HEK293 (cell line): ENCODE measurements around the gene ATP8B4.

Experiments used
- CTCF ChIA-PET: fragments of 350-600 bp; formaldehyde crosslinking; extraction: SDS; loops from one replicate; lab custom pipeline; 2021; ENCODE audit warnings: antibody characterized with exemption; lab: Yijun Ruan, JAX
- POLR2A ChIA-PET: fragments of 300-600 bp; formaldehyde crosslinking; extraction: SDS; loops from one replicate; lab custom pipeline; 2020; ENCODE audit warnings: antibody characterized with exemption, inconsistent platforms; lab: Yijun Ruan, JAX
- H3K27ac ChIP-seq: fragments of 200-500 bp; sonication (Bioruptor generic); 2 replicates; pipeline ENCODE4 v1.5.1; 2014; ENCODE audit warnings: low read depth, low read length, control low read depth, inconsistent platforms; ENCODE audit errors: extremely low read depth
- H3K36me3 ChIP-seq, 2 experiments: fragments of 200-500 bp in 1 of 2; sonication (Bioruptor generic) in 1 of 2; 1 replicate in 1 of 2; 2 replicates in 1 of 2; pipeline ENCODE4 v1.5.1; 2014 to 2017; ENCODE audit warnings: inconsistent platforms in 2 of 2, low read length in 2 of 2; ENCODE audit not compliant: control insufficient read depth in 2 of 2, insufficient read depth in 1 of 2
- H3K4me1 ChIP-seq: fragments of 200-500 bp; sonication (Bioruptor generic); 2 replicates; pipeline ENCODE4 v1.5.1; 2014; ENCODE audit warnings: mild to moderate bottlenecking, low read length, inconsistent platforms; ENCODE audit not compliant: control insufficient read depth, insufficient read depth
- H3K4me3 ChIP-seq: 2 replicates; pipeline ENCODE4 v1.5.1; 2011; ENCODE audit warnings: low read depth, mild to moderate bottlenecking, control low read depth, low read length, moderate library complexity
- H3K9me3 ChIP-seq: fragments of 200-500 bp; sonication (Bioruptor generic); 2 replicates; pipeline ENCODE4 v1.5.1; 2014; ENCODE audit warnings: low read depth, low read length, inconsistent platforms; ENCODE audit not compliant: control insufficient read depth, insufficient read depth
- GLIS1 ChIP-seq: fragments of 450-650 bp; formaldehyde crosslinking; IDR thresholded peaks from 2 replicates; pipeline ENCODE4 v1.5.1; 2016; ENCODE audit warnings: missing biosample characterization, missing genetic modification characterization
- KLF7 ChIP-seq: fragments of 450-650 bp; formaldehyde crosslinking; IDR thresholded peaks from 2 replicates; pipeline ENCODE4 v1.5.1; 2016; ENCODE audit warnings: missing biosample characterization, missing genetic modification characterization, borderline replicate concordance
- ZEB2 ChIP-seq: fragments of 450-650 bp; formaldehyde crosslinking; IDR thresholded peaks from 2 replicates; pipeline ENCODE4 v1.5.1; 2016; ENCODE audit warnings: missing biosample characterization, missing genetic modification characterization
- ZFP69B ChIP-seq: fragments of 450-650 bp; formaldehyde crosslinking; IDR thresholded peaks from 2 replicates; pipeline ENCODE4 v1.5.1; 2016; ENCODE audit warnings: missing biosample characterization, missing genetic modification characterization
- ZNF112 ChIP-seq: fragments of 450-650 bp; formaldehyde crosslinking; IDR thresholded peaks from 2 replicates; pipeline ENCODE4 v1.5.0; 2017; ENCODE audit warnings: missing biosample characterization, missing genetic modification characterization
- ZNF16 ChIP-seq: fragments of 450-650 bp; formaldehyde crosslinking; IDR thresholded peaks from 2 replicates; pipeline ENCODE4 v1.5.1; 2016; ENCODE audit warnings: low read depth, missing biosample characterization, missing genetic modification characterization
- ZNF174 ChIP-seq: fragments of 450-650 bp; formaldehyde crosslinking; IDR thresholded peaks from 2 replicates; pipeline ENCODE4 v1.5.0; 2017; ENCODE audit warnings: missing biosample characterization, mild to moderate bottlenecking, missing genetic modification characterization
- ZNF354C ChIP-seq: fragments of 450-650 bp; formaldehyde crosslinking; IDR thresholded peaks from 2 replicates; pipeline ENCODE4 v1.5.1; 2016; ENCODE audit warnings: missing biosample characterization, missing genetic modification characterization, low read depth, borderline replicate concordance
- ZNF529 ChIP-seq: fragments of 450-650 bp; formaldehyde crosslinking; IDR thresholded peaks from 2 replicates; pipeline ENCODE4 v1.5.1; 2017; ENCODE audit warnings: missing genetic modification characterization, missing biosample characterization; ENCODE audit not compliant: insufficient replicate concordance
- ZNF530 ChIP-seq: fragments of 450-650 bp; formaldehyde crosslinking; IDR thresholded peaks from 2 replicates; pipeline ENCODE4 v1.5.1; 2016; ENCODE audit warnings: low read depth, missing biosample characterization, missing genetic modification characterization
- ZNF548 ChIP-seq: fragments of 450-650 bp; formaldehyde crosslinking; IDR thresholded peaks from 2 replicates; pipeline ENCODE4 v1.5.1; 2016; ENCODE audit warnings: missing biosample characterization, missing genetic modification characterization
- TF ChIP-seq, protein P1 (sequence below): fragments of 450-650 bp; formaldehyde crosslinking; IDR thresholded peaks from 2 replicates; pipeline ENCODE4 v1.5.1; 2016; ENCODE audit warnings: missing biosample characterization, missing genetic modification characterization
- TF ChIP-seq, protein P2 (sequence below): fragments of 450-650 bp; formaldehyde crosslinking; IDR thresholded peaks from 2 replicates; pipeline ENCODE4 v1.5.1; 2016; ENCODE audit warnings: missing biosample characterization, missing genetic modification characterization
- TF ChIP-seq, protein P3 (sequence below): fragments of 450-650 bp; formaldehyde crosslinking; IDR thresholded peaks from 2 replicates; pipeline ENCODE4 v1.5.1; 2016; ENCODE audit warnings: missing biosample characterization, missing genetic modification characterization
- TF ChIP-seq, protein P4 (sequence below): fragments of 450-650 bp; formaldehyde crosslinking; IDR thresholded peaks from 2 replicates; pipeline ENCODE4 v1.5.1; 2016; ENCODE audit warnings: missing biosample characterization, missing genetic modification characterization, borderline replicate concordance

Gene ATP8B4

DNA sequence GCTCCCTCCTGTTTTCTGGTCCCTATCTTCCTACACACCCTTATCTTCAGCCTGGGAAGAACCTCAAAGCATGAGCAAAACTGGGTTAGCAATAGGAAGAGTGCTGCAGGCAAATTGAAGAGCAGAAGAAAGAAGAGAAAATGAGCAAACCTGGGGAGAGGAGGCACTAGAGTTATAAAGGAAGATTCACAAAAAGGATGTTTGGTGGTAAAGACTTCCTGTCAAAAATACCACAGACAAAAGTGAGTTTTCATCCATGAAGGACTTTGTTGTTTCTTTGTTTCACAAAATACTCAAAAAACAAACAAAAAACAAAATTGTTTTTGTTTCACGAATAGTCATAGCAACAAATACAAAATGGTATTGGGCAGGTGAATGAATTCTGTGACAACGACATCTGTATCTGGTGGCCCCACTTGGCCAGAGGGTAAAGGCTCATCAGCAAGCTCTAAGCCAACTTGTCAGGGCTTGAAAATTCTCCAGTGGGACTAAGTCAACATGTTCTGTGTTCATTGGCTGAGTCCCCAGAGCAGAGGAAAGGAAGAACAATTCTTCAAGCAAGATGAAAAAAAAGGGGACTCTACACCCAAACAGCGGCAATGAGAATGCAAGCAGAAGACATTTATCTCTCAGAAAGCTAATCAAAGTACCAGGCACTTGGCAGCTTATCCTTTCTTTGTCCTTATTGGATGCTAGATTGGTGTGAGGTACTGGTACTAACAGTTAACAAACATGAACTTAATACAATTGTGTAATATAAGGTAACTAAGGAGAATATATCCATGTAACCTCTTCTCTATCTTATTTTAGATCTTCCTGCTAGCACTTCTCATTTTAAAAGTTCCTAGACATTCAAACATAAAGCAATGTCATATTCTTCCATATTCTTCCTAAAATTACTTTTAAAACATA, 9.7 kb downstream of the ATP8B4 start:
- CTCF ChIA-PET = no interaction called here
- POLR2A ChIA-PET = no interaction called here
- no peaks in the 10 kb centered on the region for H3K4me1 ChIP-seq
- H3K36me3 ChIP-seq = no peaks in the 10 kb centered on the region
- H3K27ac ChIP-seq = no peak overlapping the region
- no peak overlapping the region for H3K4me3 ChIP-seq
- H3K9me3 ChIP-seq = no peaks in the 10 kb centered on the region
- TF ChIP-seq GLIS1 (tag by site-specific recombination) = peak; percentile 65
- TF ChIP-seq, protein P1, sequence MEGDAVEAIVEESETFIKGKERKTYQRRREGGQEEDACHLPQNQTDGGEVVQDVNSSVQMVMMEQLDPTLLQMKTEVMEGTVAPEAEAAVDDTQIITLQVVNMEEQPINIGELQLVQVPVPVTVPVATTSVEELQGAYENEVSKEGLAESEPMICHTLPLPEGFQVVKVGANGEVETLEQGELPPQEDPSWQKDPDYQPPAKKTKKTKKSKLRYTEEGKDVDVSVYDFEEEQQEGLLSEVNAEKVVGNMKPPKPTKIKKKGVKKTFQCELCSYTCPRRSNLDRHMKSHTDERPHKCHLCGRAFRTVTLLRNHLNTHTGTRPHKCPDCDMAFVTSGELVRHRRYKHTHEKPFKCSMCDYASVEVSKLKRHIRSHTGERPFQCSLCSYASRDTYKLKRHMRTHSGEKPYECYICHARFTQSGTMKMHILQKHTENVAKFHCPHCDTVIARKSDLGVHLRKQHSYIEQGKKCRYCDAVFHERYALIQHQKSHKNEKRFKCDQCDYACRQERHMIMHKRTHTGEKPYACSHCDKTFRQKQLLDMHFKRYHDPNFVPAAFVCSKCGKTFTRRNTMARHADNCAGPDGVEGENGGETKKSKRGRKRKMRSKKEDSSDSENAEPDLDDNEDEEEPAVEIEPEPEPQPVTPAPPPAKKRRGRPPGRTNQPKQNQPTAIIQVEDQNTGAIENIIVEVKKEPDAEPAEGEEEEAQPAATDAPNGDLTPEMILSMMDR (tag by site-specific recombination) = no peak

DNA sequence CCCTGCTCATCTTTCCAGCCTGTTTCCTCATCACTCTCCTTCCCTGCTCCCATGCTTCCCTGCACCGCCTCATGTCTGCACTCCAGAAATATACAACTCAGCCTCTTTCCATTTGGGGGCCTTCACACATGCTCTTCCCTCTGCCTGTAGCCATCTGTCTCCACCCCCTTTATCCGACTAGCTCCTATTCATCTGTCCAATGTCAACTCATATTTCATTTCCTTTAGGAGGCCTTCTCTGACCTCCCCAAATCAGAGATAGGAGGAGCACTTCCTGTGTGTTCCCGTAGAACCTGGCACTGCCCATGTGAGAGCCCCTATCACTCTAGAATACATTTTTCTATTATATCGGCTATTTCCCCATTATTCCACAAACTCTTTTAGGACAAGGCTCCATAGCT, 10.6 kb downstream of the ATP8B4 start:
- CTCF ChIA-PET = interaction anchor here (0.6 kb wide), 1 partner anchor 27 kb away, joined by 3 read pairs; no protein-coding TSS in a partner anchor
- Histone ChIP-seq H3K36me3 (no peaks in the 10 kb centered on the region), H3K27ac (no peak overlapping the region), H3K4me1 (no peaks in the 10 kb centered on the region), H3K9me3 (no peaks in the 10 kb centered on the region), H3K4me3 (no peak overlapping the region)
- no peak for TF ChIP-seq ZFP69B (tag by site-specific recombination)
- TF ChIP-seq ZNF530 (tag by site-specific recombination) = no peak
- TF ChIP-seq KLF7 (tag by site-specific recombination) = no peak
- TF ChIP-seq ZNF174 (tag by site-specific recombination) = no peak
- TF ChIP-seq ZNF112 (tag by site-specific recombination) = no peak
- no peak for TF ChIP-seq ZNF529 (tag by site-specific recombination)
- POLR2A ChIA-PET = no interaction called here

DNA sequence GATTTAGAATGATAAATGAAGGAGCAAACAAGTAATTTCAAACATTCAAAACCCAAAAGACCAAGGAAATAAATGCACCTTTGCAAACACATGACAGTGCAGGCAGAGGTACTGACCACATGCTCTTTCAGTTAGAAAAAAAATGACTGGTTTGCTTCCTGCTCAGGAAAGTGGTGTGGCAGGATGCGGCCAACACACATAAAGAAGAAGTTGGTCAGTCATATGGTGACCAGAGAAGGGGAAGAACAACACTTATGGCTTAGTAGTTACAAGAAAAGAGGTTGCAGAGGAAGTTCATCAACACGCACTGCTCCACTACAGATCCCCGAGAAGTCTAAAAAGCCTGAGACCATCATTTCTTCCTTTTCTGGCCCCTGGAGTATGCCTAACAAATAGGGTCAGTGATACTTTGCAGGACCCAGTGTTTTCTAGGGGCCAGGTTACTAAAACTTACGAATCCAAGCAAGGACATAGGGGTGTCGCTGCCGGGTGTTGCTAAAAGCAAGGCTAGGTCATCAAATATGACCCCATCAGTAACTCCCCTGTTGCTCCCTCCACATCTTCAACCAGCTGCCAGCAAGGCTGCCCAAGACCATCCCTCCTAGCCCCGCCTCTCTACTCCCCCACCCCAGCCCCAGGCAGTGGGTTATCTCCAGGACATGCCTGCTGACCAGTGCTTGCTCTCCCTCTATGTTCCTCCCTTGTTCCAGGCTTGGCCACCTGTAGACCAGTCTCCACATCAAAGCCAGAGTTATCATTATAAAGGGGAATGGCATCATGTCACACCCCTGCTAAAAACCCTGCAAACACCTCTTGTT, 11.2 kb downstream of the ATP8B4 start:
- TF ChIP-seq, protein P2, sequence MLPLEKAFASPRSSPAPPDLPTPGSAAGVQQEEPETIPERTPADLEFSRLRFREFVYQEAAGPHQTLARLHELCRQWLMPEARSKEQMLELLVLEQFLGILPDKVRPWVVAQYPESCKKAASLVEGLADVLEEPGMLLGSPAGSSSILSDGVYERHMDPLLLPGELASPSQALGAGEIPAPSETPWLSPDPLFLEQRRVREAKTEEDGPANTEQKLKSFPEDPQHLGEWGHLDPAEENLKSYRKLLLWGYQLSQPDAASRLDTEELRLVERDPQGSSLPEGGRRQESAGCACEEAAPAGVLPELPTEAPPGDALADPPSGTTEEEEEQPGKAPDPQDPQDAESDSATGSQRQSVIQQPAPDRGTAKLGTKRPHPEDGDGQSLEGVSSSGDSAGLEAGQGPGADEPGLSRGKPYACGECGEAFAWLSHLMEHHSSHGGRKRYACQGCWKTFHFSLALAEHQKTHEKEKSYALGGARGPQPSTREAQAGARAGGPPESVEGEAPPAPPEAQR (tag by site-specific recombination) = no peak
- TF ChIP-seq ZNF548 (tag by site-specific recombination) (no peak), ZNF354C (tag by site-specific recombination) (no peak), ZEB2 (no peak), ZNF16 (tag by site-specific recombination) (no peak), ZNF530 (tag by site-specific recombination) (no peak)
- TF ChIP-seq, protein P3, sequence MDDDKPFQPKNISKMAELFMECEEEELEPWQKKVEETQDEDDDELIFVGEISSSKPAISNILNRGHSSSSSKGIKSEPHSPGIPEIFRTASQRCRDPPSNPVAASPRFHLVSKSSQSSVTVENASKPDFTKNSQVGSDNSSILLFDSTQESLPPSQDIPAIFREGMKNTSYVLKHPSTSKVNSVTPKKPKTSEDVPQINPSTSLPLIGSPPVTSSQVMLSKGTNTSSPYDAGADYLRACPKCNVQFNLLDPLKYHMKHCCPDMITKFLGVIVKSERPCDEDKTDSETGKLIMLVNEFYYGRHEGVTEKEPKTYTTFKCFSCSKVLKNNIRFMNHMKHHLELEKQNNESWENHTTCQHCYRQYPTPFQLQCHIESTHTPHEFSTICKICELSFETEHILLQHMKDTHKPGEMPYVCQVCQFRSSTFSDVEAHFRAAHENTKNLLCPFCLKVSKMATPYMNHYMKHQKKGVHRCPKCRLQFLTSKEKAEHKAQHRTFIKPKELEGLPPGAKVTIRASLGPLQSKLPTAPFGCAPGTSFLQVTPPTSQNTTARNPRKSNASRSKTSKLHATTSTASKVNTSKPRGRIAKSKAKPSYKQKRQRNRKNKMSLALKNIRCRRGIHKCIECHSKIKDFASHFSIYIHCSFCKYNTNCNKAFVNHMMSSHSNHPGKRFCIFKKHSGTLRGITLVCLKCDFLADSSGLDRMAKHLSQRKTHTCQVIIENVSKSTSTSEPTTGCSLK (tag by site-specific recombination) = no peak
- TF ChIP-seq, protein P4, sequence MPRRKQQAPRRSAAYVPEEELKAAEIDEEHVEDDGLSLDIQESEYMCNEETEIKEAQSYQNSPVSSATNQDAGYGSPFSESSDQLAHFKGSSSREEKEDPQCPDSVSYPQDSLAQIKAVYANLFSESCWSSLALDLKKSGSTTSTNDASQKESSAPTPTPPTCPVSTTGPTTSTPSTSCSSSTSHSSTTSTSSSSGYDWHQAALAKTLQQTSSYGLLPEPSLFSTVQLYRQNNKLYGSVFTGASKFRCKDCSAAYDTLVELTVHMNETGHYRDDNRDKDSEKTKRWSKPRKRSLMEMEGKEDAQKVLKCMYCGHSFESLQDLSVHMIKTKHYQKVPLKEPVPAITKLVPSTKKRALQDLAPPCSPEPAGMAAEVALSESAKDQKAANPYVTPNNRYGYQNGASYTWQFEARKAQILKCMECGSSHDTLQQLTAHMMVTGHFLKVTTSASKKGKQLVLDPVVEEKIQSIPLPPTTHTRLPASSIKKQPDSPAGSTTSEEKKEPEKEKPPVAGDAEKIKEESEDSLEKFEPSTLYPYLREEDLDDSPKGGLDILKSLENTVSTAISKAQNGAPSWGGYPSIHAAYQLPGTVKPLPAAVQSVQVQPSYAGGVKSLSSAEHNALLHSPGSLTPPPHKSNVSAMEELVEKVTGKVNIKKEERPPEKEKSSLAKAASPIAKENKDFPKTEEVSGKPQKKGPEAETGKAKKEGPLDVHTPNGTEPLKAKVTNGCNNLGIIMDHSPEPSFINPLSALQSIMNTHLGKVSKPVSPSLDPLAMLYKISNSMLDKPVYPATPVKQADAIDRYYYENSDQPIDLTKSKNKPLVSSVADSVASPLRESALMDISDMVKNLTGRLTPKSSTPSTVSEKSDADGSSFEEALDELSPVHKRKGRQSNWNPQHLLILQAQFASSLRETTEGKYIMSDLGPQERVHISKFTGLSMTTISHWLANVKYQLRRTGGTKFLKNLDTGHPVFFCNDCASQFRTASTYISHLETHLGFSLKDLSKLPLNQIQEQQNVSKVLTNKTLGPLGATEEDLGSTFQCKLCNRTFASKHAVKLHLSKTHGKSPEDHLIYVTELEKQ (tag by site-specific recombination) = no peak
- TF ChIP-seq, all 188 proteins: peak for 0
- Histone ChIP-seq H3K4me3 (no peak overlapping the region), H3K36me3 (no peaks in the 10 kb centered on the region), H3K4me1 (no peaks in the 10 kb centered on the region), H3K9me3 (no peaks in the 10 kb centered on the region), H3K27ac (no peak overlapping the region)
- CTCF ChIA-PET = interaction anchor here (0.6 kb wide), 1 partner anchor 27 kb away, joined by 3 read pairs; no protein-coding TSS in a partner anchor
- POLR2A ChIA-PET = no interaction called here
